ENCODE data around the gene C1RL.

The C1RL gene

DNA sequence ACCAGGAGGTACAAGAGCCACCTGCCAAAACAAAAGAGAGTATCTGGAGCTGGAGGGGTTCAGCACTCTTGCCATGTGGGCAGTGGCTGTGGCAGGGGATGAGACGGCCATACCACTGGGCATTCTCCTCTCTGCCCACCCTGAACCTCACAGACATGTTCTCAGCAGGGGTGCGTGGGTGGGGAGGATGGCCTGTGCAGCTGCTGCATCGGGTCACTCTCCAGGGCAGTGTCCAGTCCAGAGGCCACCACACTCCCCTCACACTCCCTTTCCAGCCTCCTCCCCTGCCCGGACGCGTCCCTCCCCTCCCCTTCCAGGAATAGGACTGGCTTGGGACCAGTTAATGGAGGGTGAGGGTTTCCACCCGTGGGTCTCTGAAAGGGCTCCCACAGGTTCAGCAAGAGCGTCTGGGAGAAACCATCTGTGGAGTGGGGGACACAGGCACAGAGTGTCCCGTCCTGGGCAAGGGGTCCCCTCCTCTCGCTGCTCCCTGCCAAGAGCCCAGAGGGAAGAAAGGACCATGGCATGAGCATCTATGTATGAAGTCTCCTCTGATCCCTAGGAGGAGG, 17.3 kb downstream of the C1RL start:
- no peak for DNase-seq

DNA sequence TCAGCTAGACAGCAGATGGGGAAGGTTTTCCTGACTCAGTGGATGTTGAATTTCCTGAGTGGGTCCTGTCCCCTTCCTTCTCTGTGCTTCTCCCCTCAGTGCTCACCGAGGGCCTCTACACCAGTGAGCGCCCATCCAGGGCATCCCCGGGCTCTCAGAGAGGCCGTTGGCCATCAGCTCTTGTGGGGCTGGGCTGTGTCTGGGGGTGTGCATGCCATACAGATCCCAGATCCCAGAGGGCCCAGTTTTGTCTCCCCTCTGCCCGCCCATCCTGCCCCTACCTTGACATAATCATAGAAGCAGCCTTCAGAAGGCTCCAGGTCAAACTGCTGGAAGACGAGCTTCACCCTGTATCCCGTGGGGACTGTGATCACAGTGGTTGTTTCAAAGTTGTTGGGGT, 17.8 kb downstream of the C1RL start:
- DNase-seq = no peak

DNA sequence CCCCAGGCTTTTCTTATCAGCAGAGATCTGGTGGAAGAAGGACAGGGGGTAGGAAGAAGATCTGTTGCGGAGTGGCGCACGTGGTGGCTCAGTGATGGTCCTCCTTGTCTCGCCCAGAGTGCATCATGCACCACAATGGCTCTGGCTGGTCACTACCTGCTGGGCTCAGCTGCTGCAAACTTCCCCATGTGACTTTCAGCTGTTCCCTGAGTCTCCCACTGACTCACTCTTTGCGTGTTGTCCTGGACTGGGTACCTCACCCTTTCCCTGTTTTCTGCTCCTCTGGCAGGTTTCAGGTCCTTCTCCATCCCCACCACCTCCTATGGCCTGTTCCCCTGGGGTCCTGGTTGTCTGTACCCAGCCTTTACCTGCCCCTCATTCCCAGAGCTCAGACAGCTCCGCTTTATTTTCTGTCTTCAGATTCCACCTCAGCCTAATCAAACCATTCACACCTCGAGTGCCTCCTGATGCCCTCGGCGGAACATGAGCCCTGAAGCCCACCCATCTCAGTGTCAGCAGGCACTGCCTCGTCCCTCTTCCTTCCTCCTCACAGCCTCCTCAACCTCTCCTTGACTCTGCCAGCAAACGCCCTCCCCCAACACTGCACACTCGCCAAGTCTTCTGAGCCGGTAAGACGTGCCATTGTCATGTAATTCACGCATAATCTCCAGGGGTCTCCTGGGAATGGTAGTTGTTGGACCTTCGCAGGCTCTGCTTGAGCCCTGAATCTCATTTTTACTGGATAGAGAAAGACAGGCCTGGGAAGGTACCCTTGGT, 18.6 kb downstream of the C1RL start:
- no peak for DNase-seq

DNA sequence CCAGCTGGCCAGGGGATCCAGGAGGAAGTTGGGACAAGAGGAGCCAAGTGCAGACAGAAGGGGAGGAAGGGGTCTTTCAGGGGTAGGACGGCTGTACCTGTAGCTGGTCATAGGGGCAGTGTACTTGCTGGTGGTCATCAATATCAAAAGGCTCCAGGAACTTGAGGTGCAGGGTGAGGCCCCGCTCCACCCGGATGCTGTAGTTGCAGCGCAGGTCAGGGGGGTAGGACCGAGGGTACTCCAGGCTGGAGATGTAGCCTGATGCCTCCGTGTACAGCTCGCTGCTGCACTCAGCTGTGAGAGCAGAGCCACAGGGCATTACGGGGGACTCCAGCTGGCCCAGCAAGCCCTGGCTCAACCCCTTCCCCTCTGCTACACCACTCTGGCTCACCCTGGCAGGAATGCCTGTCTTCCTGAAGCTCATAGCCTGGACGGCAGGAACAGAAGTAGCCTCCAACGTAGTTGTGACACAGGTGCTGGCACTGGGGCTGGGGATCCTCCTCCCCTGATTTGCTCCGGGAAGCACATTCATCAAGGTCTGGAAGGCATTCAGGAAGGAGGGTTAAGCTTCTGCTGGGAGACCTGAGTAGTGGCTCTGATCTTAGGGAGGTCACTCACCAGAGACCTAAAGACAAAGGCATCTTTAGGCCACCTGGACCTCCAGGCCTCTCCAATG, 19.7 kb downstream of the C1RL start:
- DNase-seq = no peak

DNA sequence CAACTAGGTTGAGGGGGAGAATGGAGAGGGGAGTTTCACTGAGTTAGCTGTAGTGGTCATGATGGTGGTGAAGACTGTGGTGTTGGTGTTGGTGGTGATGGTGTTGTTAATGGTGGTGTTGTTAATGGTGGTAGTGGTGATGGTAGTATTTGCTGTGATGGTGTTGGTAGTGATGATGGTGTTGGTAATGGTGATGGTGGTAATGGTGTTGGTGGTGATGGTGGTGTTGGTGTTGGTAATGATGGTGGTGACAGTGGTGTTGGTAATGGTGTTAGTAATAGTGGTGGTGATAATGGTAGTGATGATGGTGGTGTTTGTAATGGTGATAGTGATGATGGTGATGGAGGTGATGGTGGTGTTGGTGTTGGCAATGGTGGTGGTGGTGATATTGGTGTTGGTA, 25.9 kb downstream of the C1RL start:
- no peak for DNase-seq

DNA sequence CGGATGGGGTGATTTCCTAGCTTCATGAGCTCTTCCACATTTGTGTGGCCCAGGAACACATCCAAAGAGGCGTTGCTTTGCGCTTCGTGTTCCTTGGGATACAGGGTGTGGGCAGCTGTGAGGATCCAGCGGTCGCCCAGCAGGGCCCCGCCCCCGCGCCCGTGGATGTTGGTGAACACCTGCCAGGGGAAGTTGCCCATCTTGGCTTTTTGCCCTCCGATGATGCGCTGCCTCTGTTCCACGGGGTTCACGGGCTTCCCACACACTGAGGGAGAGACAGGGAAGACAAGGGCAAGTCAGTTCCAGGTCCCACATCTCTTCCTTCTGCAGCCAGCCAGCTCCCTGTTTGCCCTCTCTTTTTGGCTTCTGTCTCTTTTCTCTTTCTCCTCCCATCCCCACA, 28.0 kb downstream of the C1RL start:
- DNase-seq = no peak

DNA sequence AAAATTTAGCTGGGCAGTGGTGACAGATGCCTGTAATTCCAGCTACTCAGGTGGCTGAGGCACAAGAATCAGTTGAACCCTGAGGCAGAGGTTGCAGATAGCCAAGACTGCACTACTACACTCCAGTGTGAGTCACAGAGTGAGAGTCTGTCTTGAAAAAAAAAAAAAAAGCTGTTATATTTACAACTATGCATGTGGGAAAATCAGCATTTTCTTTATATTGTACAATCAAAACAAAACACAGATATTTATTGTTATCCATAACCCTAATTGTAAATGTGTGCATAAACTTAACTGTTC, 29.2 kb downstream of the C1RL start:
- DNase-seq = no peak

DNA sequence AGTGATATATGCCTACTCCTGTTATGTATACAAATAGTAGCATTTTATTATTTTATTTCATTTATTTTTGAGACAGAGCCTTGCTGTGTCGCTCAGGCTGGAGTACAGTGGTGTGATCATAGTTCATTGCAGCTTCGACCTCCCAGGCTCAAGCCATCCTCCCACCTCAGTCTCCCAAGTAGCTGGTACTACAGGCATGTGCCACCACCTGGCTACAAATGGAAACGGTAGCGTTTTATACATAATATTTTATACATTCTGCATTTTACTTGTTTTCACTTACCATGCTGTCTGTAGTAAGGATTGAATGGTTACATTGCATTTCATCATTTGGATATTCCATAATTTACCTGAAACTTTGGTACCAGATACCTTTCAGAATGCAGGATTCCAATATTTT, 30.9 kb downstream of the C1RL start:
- no peak for DNase-seq

DNA sequence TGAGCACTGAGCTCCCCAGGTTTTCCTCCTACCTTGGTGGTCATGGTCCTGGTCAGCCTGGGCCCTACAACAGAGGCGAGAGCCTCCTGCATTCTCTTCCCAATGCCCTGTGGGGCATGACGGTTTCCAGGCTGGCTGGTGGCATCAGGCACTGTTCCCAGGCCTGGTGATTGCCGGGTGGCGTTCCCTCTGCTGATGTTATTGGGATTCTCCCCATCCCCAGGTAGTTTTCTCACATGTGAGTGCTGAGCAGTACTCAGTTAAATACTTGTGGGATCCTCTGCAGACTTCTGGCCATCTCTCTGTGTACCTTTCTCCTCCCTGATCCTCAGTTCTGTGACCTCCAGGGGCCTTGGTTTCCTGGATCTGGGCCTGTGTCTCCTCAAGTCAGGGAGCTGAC, 32.5 kb downstream of the C1RL start:
- DNase-seq = no peak

DNA sequence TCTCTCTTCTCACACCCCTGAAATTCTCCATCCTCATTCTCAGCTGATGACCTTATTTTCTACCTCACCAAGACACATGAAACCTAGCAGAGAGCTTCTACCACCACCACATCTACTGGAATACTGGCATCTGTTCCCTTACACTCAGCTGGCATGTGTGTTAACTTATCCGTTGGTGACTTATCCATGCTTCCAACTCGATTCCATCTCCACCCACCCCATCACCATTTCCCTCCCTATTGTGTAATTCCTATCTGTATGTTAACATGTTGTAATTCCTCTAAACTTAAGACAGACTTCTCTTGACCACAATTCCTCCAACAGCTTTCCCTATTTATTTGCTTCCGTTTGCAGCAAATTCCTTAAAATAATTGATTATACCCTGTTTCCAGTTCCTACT, 33.1 kb downstream of the C1RL start:
- DNase-seq = no peak

DNA sequence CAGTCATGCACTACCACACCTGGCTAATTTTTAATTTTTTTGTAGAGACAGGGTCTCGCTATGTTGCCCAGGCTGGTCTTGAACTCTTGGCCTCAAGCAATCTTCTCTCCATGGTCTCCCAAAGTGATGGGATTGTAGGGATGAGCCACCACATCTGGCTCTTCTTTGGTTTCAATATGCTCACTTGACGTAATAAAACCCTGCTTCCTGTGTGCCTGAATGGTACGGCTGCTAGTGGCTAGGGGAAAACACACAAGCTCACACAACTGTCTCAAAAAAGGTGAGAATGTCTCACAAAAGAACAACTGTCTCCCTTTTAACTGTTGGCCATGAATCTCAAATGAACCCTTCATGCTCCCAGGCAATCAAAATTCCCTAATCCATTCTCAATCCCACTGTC, 33.5 kb downstream of the C1RL start:
- no peak for DNase-seq

DNA sequence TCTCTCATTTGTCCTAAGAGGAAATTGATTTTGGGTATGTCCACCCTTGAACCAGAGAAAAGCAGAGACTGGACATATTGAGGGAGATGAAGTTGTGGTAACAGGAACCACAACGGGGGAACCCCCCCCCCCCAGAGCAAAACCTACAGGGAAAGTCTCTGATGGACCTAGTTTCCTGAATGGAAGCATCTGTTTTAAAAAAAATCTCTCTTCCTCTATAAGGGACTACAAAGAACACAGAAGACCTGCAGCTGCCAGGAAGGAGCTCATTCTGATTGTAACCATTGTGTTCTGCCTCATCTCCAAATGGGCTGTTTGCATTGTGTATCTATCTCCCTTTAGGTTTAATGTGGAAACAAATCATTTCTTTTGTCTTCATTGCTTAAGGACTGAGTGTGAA, 35.1 kb downstream of the C1RL start:
- DNase-seq = no peak

DNA sequence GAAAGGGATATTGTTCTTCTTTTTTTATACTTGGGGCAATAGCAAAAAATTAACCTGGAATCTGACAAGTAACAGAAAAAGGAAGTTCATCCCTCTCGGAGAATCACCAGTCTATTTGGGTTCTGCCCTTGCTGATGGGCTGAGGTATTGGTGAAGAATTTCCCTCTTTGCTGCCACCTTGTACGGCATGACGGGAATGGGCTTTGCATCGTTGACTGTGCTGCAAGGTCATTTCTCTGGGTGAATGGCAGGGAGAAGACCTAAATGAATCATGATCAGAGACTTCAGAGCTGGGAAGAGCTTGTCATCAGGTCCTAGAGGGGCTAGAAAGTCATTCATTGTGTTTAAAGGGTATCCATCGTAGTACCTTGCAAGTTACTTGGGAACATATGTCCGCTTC, 36.5 kb downstream of the C1RL start:
- no peak for DNase-seq

DNA sequence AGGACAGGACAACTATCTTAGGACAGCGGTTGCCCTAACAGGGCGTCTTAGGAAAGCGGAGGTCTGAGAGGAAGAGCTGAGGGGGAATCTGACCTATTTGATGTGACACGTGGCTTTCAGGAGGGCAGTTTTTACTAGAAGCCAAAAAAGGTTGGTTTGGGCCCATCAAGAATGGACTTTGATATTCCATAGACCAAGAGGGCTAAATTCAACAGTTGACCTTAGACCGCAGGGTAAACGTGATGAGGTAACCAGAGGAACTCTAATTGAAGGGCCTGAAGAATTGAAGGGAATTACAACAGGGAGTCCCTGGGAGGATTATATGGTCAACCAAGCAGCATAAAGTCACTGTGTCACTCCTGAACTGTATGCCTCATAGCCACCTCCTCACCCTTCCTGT, 37.0 kb downstream of the C1RL start:
- no peak for DNase-seq

DNA sequence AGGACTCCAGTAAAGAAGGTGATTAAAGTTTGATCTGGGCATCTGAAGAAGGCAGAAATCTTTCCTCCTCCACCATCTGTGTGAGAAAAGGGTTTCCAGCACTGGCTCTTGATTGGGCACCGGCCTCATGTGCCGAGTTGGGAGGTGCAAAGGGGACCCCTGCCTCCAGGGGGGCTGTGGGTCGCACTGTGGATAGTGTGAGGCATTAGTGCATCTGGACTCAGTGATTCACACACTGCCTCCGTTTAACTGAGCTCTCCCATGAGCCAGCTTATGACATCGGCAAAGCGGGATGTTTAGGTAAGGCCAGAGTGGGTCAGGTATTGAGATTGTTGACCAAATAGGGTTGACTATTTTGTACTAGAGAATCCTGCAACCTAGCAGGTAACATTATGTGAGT, 39.6 kb downstream of the C1RL start:
- DNase-seq = no peak

DNA sequence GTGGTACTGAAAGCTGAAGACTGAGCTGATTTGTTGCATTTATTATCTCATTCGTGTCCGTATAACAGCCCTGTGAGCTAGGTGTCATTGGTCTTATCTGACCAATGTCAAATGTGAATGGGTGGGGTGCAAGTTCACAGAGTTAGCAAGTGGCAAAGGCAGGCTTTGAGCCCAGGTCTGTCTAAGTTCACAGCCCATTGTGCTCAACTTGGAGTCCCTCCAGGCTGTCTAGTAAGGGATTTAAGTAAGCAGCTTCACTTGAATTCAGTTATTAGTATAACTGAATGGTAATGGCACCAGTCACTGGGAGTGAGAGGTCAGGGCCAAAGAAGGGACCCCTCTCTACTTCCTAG, 40.0 kb downstream of the C1RL start:
- DNase-seq = no peak

DNA sequence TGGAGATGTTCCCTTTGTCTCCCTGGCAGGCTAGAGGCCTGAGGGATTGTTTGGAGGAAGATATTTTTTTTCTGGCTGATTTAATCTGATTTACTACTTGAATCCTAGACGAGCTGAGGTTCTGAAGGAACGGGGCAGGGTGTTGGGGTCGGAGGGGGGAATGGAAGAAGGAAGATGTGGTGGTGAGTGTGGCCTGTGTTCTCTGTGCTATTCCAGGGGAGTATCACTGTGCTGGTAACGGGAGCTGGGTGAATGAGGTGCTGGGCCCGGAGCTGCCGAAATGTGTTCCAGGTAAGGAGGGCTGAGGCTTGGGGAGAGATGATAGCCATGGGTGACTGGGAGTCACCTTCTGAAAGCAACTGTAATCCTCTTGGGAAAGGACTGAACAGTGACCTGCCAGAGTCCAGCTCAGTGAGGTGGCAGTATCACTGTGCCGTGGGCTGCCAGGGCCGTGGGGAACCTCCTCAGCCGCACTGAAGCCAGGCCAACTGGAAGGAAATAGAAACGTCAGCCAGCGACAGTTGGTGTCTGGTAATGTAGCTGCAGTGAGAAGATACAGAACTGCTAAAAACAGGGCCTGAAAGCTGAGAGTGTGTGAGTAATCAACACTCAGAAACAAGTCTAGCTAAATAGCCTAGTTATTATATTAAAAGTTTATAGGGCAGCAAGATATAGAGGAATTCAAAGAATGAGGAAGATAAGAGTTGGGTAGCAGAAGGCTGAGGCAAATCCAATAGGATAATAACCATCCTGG, 40.6 kb downstream of the C1RL start:
- DNase-seq = no peak

DNA sequence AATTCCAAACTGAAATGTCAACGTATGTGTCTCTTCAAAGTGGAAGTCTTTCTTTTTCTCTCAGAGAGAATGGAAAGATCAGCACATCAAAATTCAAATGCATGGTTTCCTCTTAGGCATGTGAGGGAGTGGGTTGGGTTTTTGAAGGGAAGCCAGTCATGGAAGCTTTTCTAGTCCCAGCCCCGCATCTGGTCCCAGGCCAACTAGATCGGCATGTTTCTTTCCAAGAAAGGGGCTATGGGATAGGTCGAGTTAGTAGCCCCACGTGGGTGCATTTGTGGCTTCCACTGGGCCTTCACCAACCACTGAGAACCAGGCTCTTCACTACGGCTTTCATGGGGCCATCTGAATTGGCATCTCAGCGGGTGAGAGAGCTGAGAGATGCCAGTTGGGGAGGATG, 41.9 kb downstream of the C1RL start:
- DNase-seq = no peak

DNA sequence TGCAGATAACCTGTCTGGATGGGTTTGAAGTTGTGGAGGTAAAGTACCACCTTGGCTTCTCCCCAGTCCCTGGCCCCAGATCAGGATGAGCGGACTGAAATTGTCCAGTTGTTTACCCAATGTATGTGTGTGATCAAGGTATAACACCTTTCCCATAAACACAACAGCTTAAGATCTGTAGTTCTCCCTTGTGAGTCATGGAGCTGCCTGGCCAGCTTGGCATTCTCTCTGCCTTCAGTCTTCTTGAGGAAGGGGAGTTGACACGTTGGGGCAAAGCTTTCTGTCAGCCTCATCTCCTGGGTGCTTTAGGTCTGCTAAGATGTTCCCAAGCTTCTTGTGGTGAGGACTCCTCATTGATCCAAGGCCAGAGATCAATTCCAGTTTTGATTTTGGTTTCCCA, 42.4 kb downstream of the C1RL start:
- no peak for DNase-seq

DNA sequence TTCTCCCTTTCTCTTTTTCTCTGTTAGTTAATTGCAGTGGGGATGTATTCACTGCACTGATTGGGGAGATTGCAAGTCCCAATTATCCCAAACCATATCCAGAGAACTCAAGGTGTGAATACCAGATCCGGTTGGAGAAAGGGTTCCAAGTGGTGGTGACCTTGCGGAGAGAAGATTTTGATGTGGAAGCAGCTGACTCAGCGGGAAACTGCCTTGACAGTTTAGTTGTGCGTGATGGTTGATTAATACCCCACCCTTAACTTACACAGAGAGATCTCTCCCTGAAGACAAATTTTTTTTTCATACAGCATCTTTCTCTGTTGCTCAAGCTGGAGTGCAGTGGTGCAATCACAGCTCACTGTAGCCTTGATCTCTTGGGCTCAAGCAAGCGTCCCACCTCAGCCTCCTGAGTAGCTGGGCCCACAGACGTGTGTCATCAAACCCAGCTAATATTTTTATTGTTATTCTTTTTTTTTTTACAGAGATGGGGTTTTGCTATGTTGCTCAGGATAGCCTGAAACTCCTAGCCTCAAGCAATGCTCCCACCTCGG, 43.9 kb downstream of the C1RL start:
- no peak for DNase-seq

DNA sequence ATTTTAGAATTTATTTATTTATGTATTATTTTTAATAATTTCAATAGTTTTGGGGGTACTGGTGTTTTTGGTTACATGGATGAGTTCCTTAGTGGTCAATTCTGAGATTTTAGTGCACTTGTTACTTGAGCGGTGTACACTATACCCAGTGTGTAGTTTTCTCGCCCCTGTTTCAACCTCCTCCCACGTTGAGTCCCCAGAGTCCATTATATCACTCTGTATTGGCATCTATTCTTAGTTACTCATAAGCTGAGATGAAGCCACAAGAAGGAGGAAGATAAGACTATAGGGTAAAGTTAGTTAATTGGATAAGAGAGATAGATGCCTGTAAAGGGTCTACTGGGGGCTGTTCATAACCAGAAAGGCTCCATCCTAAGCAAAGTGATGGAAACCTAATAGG, 44.5 kb downstream of the C1RL start:
- DNase-seq = no peak

DNA sequence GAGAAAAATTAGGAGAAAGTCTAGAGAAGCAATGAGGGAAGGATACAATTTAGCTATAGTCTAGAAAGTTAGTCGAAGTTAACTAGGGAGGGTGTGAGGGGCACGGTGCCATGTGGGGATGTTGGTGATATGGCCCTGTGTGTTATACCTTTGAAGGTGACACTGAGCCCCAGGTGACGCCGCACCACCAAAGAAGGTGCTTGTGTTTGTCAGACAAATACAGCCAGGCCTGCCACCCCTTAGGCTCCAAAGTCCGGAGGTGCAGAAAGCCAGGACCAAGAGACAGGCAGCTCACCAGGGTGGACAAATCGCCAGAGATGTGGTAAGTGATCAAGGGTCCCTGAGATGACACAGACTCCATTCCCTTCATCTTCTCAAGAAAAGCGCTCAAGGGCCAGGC, 47.4 kb downstream of the C1RL start:
- no peak for DNase-seq

DNA sequence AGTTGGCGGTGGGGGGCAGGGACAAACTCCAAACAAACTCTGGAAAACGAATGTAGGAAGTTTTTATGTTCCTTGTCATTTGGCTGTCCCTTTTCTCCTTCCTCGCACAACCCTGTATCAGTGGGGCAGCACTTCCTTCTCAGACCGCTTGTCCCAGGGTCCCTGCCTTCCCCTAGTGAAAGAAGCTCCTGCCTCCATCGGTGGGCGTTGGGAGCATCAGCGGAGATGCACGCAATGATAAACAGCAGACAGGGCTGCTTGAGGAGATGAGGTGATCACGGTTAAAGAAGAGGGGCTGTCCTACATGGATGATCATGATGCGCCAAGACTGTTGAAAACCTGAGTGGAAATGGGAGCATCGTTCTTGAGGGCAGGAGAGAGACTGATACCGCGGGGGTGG, 47.9 kb downstream of the C1RL start:
- DNase-seq = no peak

Data from NCI-H187 (cell line).